Mesodermal cell (in vitro differentiated cells): ENCODE data around the gene CFAP44. TPM values are rescaled to one million over a fixed set of nuclear protein-coding genes. Genes with fewer than 3 reads are reported as not detected.
"Not testable (repeated sequence)": the region's sequence is repeated elsewhere in the genome, so short reads cannot be mapped to it uniquely, and the experiment has no call there.

Experiments used
- H3K27ac ChIP-seq: 2 replicates; pipeline ENCODE4 v1.7.0; 2013; ENCODE audit warnings: mild to moderate bottlenecking, low read depth, low read length, moderate library complexity; ENCODE audit not compliant: severe bottlenecking
- H3K36me3 ChIP-seq: 2 replicates; pipeline ENCODE4 v1.7.1; 2013; ENCODE audit warnings: mild to moderate bottlenecking, low read length, moderate library complexity; ENCODE audit not compliant: control insufficient read depth, insufficient read depth
- H3K4me1 ChIP-seq: one replicate; pipeline ENCODE4 v1.7.1; 2013; ENCODE audit warnings: mild to moderate bottlenecking, low read length; ENCODE audit not compliant: insufficient read depth, control insufficient read depth, poor library complexity, severe bottlenecking
- H3K4me3 ChIP-seq: 2 replicates; pipeline ENCODE4 v1.7.0; 2013; ENCODE audit warnings: low read length, control low read depth, mild to moderate bottlenecking; ENCODE audit not compliant: insufficient read depth, poor library complexity, severe bottlenecking; ENCODE audit errors: extremely low read depth
- H3K9me3 ChIP-seq: 2 replicates; pipeline ENCODE4 v1.7.1; 2013; ENCODE audit warnings: mild to moderate bottlenecking, low read length, moderate library complexity; ENCODE audit not compliant: control insufficient read depth
- WGBS, 2 experiments: methylation state at CpG; one replicate each; pipeline ENCODE4 v1.1.5; 2013; ENCODE audit warnings: missing lambda C conversion rate in 2 of 2; ENCODE audit not compliant: insufficient coverage in 2 of 2; 5-methylcytosine and 5-hydroxymethylcytosine counted together
- polyA plus RNA-seq, 2 experiments: library from polyadenylated mRNA; stranded (reverse); fragments of 50-300 nt; gene quantifications; one replicate each; pipeline ENCODE4 v1.2.3, GENCODE V29; 2013

The CFAP44 gene
- 3.9 TPM for polyA plus RNA-seq (2013, experiment 1 of 2)
- 2.7 TPM for polyA plus RNA-seq (2013, experiment 2 of 2)

GRCh38 chr3:113441051-113441770 lies at the start of gene CFAP44:
Gene CFAP44 (minus strand): TSS chr3:113441493. CDS start chr3:113433664, 7,829 bp downstream.
- Histone ChIP-seq H3K4me1 (no peaks in the 10 kb centered on the region), H3K36me3 (peaks cover 7% of the 10 kb centered on the region), H3K4me3 (no peak within 1 kb of the TSS), H3K9me3 (no peaks in the 10 kb centered on the region), H3K27ac (no peak within 1 kb of the TSS)
- WGBS, 2 experiments = 81 to 91% methylated on average over 34 to 43 of the region's 44 CpGs

GRCh38 chr3:113485161-113485609 lies 43.9 kb upstream of the CFAP44 start:
- Histone ChIP-seq H3K27ac (no peak overlapping the region), H3K9me3 (peaks cover 3% of the 10 kb centered on the region), H3K36me3 (peaks cover 18% of the 10 kb centered on the region), H3K4me3 (no peak overlapping the region), H3K4me1 (no peaks in the 10 kb centered on the region)
- 83 to 86% methylated on average over 6 to 8 of the region's 8 CpGs for WGBS, 2 experiments

- 92% methylated on average over 2 of the region's 2 CpGs; no CpG with 5 or more reads in 1 of the 2 experiments for WGBS, 2 experiments
- Histone ChIP-seq H3K27ac (no peak overlapping the region), H3K36me3 (peaks cover 27% of the 10 kb centered on the region), H3K9me3 (no peaks in the 10 kb centered on the region), H3K4me1 (no peaks in the 10 kb centered on the region), H3K4me3 (no peak overlapping the region)
Measured at GRCh38 chr3:113468539-113468938, 27.2 kb upstream of the CFAP44 start.

- H3K4me1 ChIP-seq = no peaks in the 10 kb centered on the region
- peaks cover 46% of the 10 kb centered on the region for H3K36me3 ChIP-seq
- H3K27ac ChIP-seq = no peak overlapping the region
- no peak overlapping the region for H3K4me3 ChIP-seq
- no peaks in the 10 kb centered on the region for H3K9me3 ChIP-seq
Measured at GRCh38 chr3:113461488-113461887, 20.2 kb upstream of the CFAP44 start.

GRCh38 chr3:113458554-113458953 lies 17.3 kb upstream of the CFAP44 start:
- not testable (repeated sequence) for H3K4me3 ChIP-seq, H3K9me3 ChIP-seq, H3K4me1 ChIP-seq, H3K27ac ChIP-seq
- 95% methylated on average over 10 of the region's 27 CpGs; no CpG with 5 or more reads in 1 of the 2 experiments for WGBS, 2 experiments
- H3K36me3 ChIP-seq = peaks cover 29% of the 10 kb centered on the region

GRCh38 chr3:113455446-113455845 lies 14.2 kb upstream of the CFAP44 start:
- H3K27ac ChIP-seq = no peak overlapping the region
- H3K36me3 ChIP-seq = peaks cover 28% of the 10 kb centered on the region
- no peaks in the 10 kb centered on the region for H3K4me1 ChIP-seq
- no peaks in the 10 kb centered on the region for H3K9me3 ChIP-seq
- no peak overlapping the region for H3K4me3 ChIP-seq

GRCh38 chr3:113454630-113455029 lies 13.3 kb upstream of the CFAP44 start:
- H3K36me3 ChIP-seq = peaks cover 19% of the 10 kb centered on the region
- no peak overlapping the region for H3K27ac ChIP-seq
- no peak overlapping the region for H3K4me3 ChIP-seq
- H3K4me1 ChIP-seq = no peaks in the 10 kb centered on the region
- WGBS, 2 experiments = 74 to 76% methylated on average over 1 to 2 of the region's 3 CpGs
- H3K9me3 ChIP-seq = no peaks in the 10 kb centered on the region

- Histone ChIP-seq H3K9me3 (no peaks in the 10 kb centered on the region), H3K36me3 (peaks cover 16% of the 10 kb centered on the region), H3K4me3 (no peak overlapping the region), H3K27ac (no peak overlapping the region), H3K4me1 (no peaks in the 10 kb centered on the region)
- WGBS, 2 experiments = 100% methylated on average over 3 of the region's 6 CpGs
Measured at GRCh38 chr3:113454057-113454456, 12.8 kb upstream of the CFAP44 start.

GRCh38 chr3:113450911-113451310 lies 9.6 kb upstream of the CFAP44 start:
- Histone ChIP-seq H3K4me3 (no peak overlapping the region), H3K36me3 (peaks cover 24% of the 10 kb centered on the region), H3K9me3 (no peaks in the 10 kb centered on the region), H3K27ac (no peak overlapping the region), H3K4me1 (no peaks in the 10 kb centered on the region)
- no CpG with 5 or more reads among the region's 1 CpG for WGBS, 2 experiments

GRCh38 chr3:113439606-113440005 lies 1.7 kb downstream of the CFAP44 start:
- WGBS, 2 experiments = 100% methylated on average over 1 of the region's 3 CpGs; no CpG with 5 or more reads in 1 of the 2 experiments

GRCh38 chr3:113438224-113438623 lies 3.1 kb downstream of the CFAP44 start:
- Histone ChIP-seq H3K4me1 (no peaks in the 10 kb centered on the region), H3K36me3 (peaks cover 4% of the 10 kb centered on the region), H3K27ac (no peak overlapping the region), H3K4me3 (no peak overlapping the region), H3K9me3 (no peaks in the 10 kb centered on the region)

More at GRCh38 chr3:113439606-113440005, 1.7 kb downstream of the CFAP44 start:
- Histone ChIP-seq H3K9me3 (no peaks in the 10 kb centered on the region), H3K4me1 (no peaks in the 10 kb centered on the region), H3K4me3 (no peak overlapping the region), H3K27ac (no peak overlapping the region), H3K36me3 (peaks cover 4% of the 10 kb centered on the region)
